Gastroesophageal sphincter (tissue), 2 donors: ENCODE measurements around the gene PLAGL2.

Experiments
- EP300 ChIP-seq: sonication (generic); formaldehyde crosslinking; IDR thresholded peaks from one replicate; pipeline ENCODE4 v1.6.1; 2017; ENCODE audit warnings: antibody characterized with exemption, mild to moderate bottlenecking
- POLR2A ChIP-seq, 2 donors: fragments of 450-650 bp; IDR thresholded peaks; one replicate each; pipeline ENCODE4 v1.6.1; 2017; ENCODE audit warnings: antibody characterized with exemption in 2 of 2, mild to moderate bottlenecking in 2 of 2, moderate library complexity in 1 of 2

GRCh38 chr20:32158351-32158750 lies 49.2 kb downstream of the PLAGL2 start:
- TF ChIP-seq POLR2A (IDR thresholded peaks at IDR 0.05) = no peak
- TF ChIP-seq EP300 = no peak
